Activated CD4-positive, alpha-beta T cell treated with anti-CD3 and anti-CD28 coated beads, Interleukin-2, amount 50 U/mL, for 48 hours (primary cell): ENCODE data around the gene FAHD2A.
"Not testable (repeated sequence)": the region's sequence is repeated elsewhere in the genome, so short reads cannot be mapped to it uniquely, and the experiment has no call there.

Source experiments
- DNase-seq, 2 experiments: peaks; one replicate each; pipeline ENCODE4 v3.0.0-alpha.2; 2020

Gene FAHD2A

GRCh38 chr2:95402370-95403203, at the start of gene FAHD2A:
Gene FAHD2A, plus strand, starts transcription at chr2:95402708. Its CDS starts 2,851 bp downstream, at chr2:95405559.
- peak; percentile 97 to 98 for DNase-seq

GRCh38 chr2:95353055-95353575, 49.4 kb upstream of the FAHD2A start:
- no peak for DNase-seq

- no peak for DNase-seq
Measured at GRCh38 chr2:95353613-95354468, 48.7 kb upstream of the FAHD2A start.

GRCh38 chr2:95354469-95354901, 48.0 kb upstream of the FAHD2A start:
- no peak for DNase-seq

- no peak for DNase-seq
Measured at GRCh38 chr2:95354925-95355324, 47.6 kb upstream of the FAHD2A start.

GRCh38 chr2:95355486-95355885, 47.0 kb upstream of the FAHD2A start:
- DNase-seq = not testable (repeated sequence)

GRCh38 chr2:95356821-95357700, 45.4 kb upstream of the FAHD2A start:
- DNase-seq = no peak

GRCh38 chr2:95357717-95358280, 44.7 kb upstream of the FAHD2A start:
- no peak for DNase-seq

GRCh38 chr2:95359031-95359430, 43.5 kb upstream of the FAHD2A start:
- DNase-seq = no peak

- DNase-seq = no peak
Measured at GRCh38 chr2:95359501-95359930, 43.0 kb upstream of the FAHD2A start.

- no peak for DNase-seq
Measured at GRCh38 chr2:95361216-95361980, 41.1 kb upstream of the FAHD2A start.

- no peak for DNase-seq
Measured at GRCh38 chr2:95362486-95362885, 40.0 kb upstream of the FAHD2A start.

- no peak for DNase-seq
Measured at GRCh38 chr2:95366514-95366913, 36.0 kb upstream of the FAHD2A start.

- no peak for DNase-seq
Measured at GRCh38 chr2:95372216-95372829, 30.2 kb upstream of the FAHD2A start.

- no peak for DNase-seq
Measured at GRCh38 chr2:95372845-95373244, 29.7 kb upstream of the FAHD2A start.

GRCh38 chr2:95374029-95374428, 28.5 kb upstream of the FAHD2A start:
- no peak for DNase-seq

GRCh38 chr2:95374451-95374920, 28.0 kb upstream of the FAHD2A start:
- DNase-seq = no peak

GRCh38 chr2:95374921-95375471, 27.5 kb upstream of the FAHD2A start:
- DNase-seq = no peak

- DNase-seq = no peak
Measured at GRCh38 chr2:95375532-95376150, 26.9 kb upstream of the FAHD2A start.
